B cell (primary cell): ENCODE data around the gene CRTC1. TPM values are rescaled to one million over a fixed set of nuclear protein-coding genes. Genes with fewer than 3 reads are reported as not detected.

Experiments
- ATAC-seq: fragments of 200-7000 bp; cut with Tn5 transposase; one replicate; pipeline ENCODE4 v1.10.0; 2021; ENCODE audit warnings: low read depth, mild to moderate bottlenecking, moderate number of reproducible peaks, moderate library complexity
- CTCF ChIA-PET: fragments of 350-600 bp; sonication (Branson Sonifier 250); formaldehyde crosslinking; loops from one replicate; lab custom pipeline; 2021; ENCODE audit warnings: antibody characterized with exemption, inconsistent platforms; lab: Charles Lee
- POLR2A ChIA-PET: fragments of 350-600 bp; sonication (Branson Sonifier 250); formaldehyde crosslinking; loops from one replicate; lab custom pipeline; 2021; ENCODE audit warnings: antibody characterized with exemption; lab: Charles Lee
- DNase-seq: peaks from one replicate; pipeline ENCODE4 v3.0.0; 2013
- H2AFZ ChIP-seq: 2 replicates; pipeline ENCODE4 v1.6.1; 2012; ENCODE audit warnings: mild to moderate bottlenecking, low read depth, low read length; ENCODE audit not compliant: insufficient read depth, poor library complexity, severe bottlenecking
- H3K27ac ChIP-seq, 2 donors: 1 replicate in 1 of 2; 2 replicates in 1 of 2; pipeline ENCODE4 v1.5.1; 2012 to 2013; ENCODE audit warnings: low read length in 2 of 2, mild to moderate bottlenecking in 2 of 2, moderate library complexity in 1 of 2
- H3K27me3 ChIP-seq, 4 experiments: fragments of 200-600 bp in 1 of 4; sonication (generic) in 1 of 4; replicated peaks in 1 of 4; 1 replicate in 2 of 4; 2 replicates in 2 of 4; pipeline versions ENCODE4 v1.6.1 to v1.7.0; 2013 to 2016; ENCODE audit warnings: low read length in 3 of 4, mild to moderate bottlenecking in 2 of 4, mixed read lengths in 1 of 4, moderate library complexity in 1 of 4; ENCODE audit not compliant: insufficient read depth in 4 of 4, control insufficient read depth in 3 of 4; ENCODE audit errors: control extremely low read depth in 1 of 4
- H3K36me3 ChIP-seq, 2 experiments: replicated peaks in 1 of 2; 1 replicate in 1 of 2; 2 replicates in 1 of 2; pipeline versions ENCODE4 v1.6.1 to v1.7.1; 2013; ENCODE audit warnings: low read length in 1 of 2; ENCODE audit not compliant: insufficient read depth in 2 of 2, control insufficient read depth in 1 of 2; ENCODE audit errors: control extremely low read depth in 1 of 2, extremely low read depth in 1 of 2
- H3K4me1 ChIP-seq, 2 donors: fragments of 200-600 bp in 1 of 2; sonication (generic) in 1 of 2; 1 replicate in 1 of 2; 2 replicates in 1 of 2; pipeline versions ENCODE4 v1.5.1 to v1.6.1; 2013 to 2017; ENCODE audit warnings: low read length in 2 of 2; ENCODE audit not compliant: control insufficient read depth in 2 of 2, insufficient read depth in 2 of 2
- H3K4me2 ChIP-seq: replicated peaks from 2 replicates; pipeline ENCODE3; 2012; ENCODE audit warnings: mild to moderate bottlenecking, low read depth, low read length; ENCODE audit not compliant: poor library complexity, severe bottlenecking
- H3K4me3 ChIP-seq, 5 experiments: fragments of 200-600 bp in 1 of 5; sonication (generic) in 1 of 5; 1 replicate in 3 of 5; 2 replicates in 2 of 5; pipeline versions ENCODE4 v1.5.1 to v1.7.0; 2011 to 2016; ENCODE audit warnings: low read length in 4 of 5, mild to moderate bottlenecking in 4 of 5, low read depth in 2 of 5, control low read depth in 1 of 5, moderate library complexity in 1 of 5; ENCODE audit not compliant: insufficient read depth in 1 of 5; ENCODE audit errors: control extremely low read depth in 1 of 5, extremely low read depth in 1 of 5
- H3K79me2 ChIP-seq: fragments of 200-600 bp; sonication (generic); one replicate; pipeline ENCODE4 v1.6.0; 2016; ENCODE audit warnings: low read length; ENCODE audit not compliant: control insufficient read depth, insufficient read depth
- H3K9ac ChIP-seq: fragments of 200-600 bp; sonication (generic); 2 replicates; pipeline ENCODE4 v1.6.1; 2017; ENCODE audit warnings: mild to moderate bottlenecking, low read length, moderate library complexity
- H3K9me3 ChIP-seq, 3 donors: one replicate each; pipeline versions ENCODE4 v1.6.1 to v1.7.1; 2013; ENCODE audit warnings: low read length in 2 of 3; ENCODE audit not compliant: control insufficient read depth in 2 of 3, insufficient read depth in 1 of 3; ENCODE audit errors: control extremely low read depth in 1 of 3
- H4K20me1 ChIP-seq: 2 replicates; pipeline ENCODE4 v1.6.0; 2012; ENCODE audit warnings: mild to moderate bottlenecking, low read length; ENCODE audit not compliant: insufficient read depth, control insufficient read depth, poor library complexity, severe bottlenecking
- H3K27ac Mint-ChIP-seq: one replicate; pipeline ENCODE4 v1.8.0; 2021; ENCODE audit warnings: mixed read lengths
- H3K27me3 Mint-ChIP-seq: one replicate; pipeline ENCODE4 v1.8.0; 2021; ENCODE audit warnings: mixed read lengths
- H3K4me1 Mint-ChIP-seq: one replicate; pipeline ENCODE4 v1.8.0; 2021; ENCODE audit warnings: mixed read lengths
- H3K4me3 Mint-ChIP-seq: one replicate; pipeline ENCODE4 v1.8.0; 2021; ENCODE audit warnings: mixed read lengths
- H3K9me3 Mint-ChIP-seq: one replicate; pipeline ENCODE4 v1.8.0; 2022; ENCODE audit warnings: mixed read lengths; ENCODE audit not compliant: insufficient read depth
- EZH2 ChIP-seq: IDR thresholded peaks from 2 replicates; pipeline ENCODE4 v1.6.1; 2012; ENCODE audit warnings: borderline replicate concordance, low read depth, mild to moderate bottlenecking, moderate library complexity, low read length; ENCODE audit not compliant: insufficient read depth, poor library complexity, severe bottlenecking
- WGBS: methylation state at CpG from one replicate; pipeline ENCODE4 v1.1.5; 2013; ENCODE audit warnings: missing lambda C conversion rate; ENCODE audit not compliant: insufficient coverage; 5-methylcytosine and 5-hydroxymethylcytosine counted together
- intact Hi-C: fragments of 100-400 bp; cut with micrococcal nuclease; formaldehyde crosslinking; loops from one replicate; pipeline ENCODE4 v1.10.0; 2022
- polyA plus RNA-seq: library from polyadenylated mRNA; depleted of rRNA; stranded (reverse); fragments of >200 nt; gene quantifications from 2 replicates; pipeline ENCODE4 v1.2.3, GENCODE V29; 2012
- total RNA-seq, 2 donors: library from RNA; stranded (reverse); fragments of 120-200 nt in 1 of 2; gene quantifications; 1 replicate in 1 of 2; 2 replicates in 1 of 2; pipeline versions ENCODE4 v1.2.3 to v1.2.4, GENCODE V29; 2013 to 2022
- TF ChIP-seq, protein P1 (sequence below): fragments of 200-600 bp; IDR thresholded peaks from one replicate; pipeline ENCODE4 v1.8.0; 2022; ENCODE audit warnings: antibody characterized with exemption, mild to moderate bottlenecking

Gene CRTC1
- total and polyA plus RNA-seq, 2 donors (not counting 1 experiment from before 2014, with no cell fraction given) = 15.9 to 30.1 TPM

DNA sequence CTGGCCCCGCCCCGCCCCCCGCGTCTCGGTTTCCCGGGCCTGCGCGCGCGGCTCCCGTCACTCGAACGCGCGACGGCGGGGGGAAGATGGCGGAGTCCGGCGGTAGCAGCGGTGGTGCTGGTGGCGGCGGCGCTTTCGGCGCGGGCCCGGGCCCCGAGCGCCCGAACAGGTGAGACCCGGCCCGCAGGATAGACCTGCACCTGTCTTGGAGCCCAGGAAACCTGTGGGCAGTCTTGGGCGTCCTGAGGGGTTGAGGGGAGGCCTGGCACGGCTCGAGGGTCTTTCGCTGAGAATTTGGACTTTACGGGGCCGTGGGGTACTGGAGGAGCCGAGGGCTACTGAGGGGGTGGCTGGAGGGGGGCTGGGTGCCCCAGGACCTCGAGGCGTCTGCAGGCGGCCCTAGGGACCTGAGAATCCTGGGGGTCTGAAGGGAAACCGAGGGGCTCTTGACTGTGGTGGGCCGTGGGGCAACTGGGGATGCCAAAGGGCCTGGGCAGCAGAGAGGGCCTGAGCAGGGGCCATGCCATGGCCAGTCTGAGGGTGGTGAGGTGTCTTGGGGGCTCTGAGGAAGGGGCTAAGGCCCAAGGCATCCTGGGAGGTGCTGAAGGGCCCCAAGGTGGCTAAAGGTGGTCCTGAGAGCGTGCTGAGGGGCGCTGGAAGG, 46.4 kb upstream of the CRTC1 start, which contains the start of gene KLHL26:
Gene KLHL26 (plus strand): TSS at position 60 of the 661 bp plus-strand sequence. CDS start 27 bp downstream, at position 87.
- peaks cover 0 to 6% (median 0%) of the 10 kb centered on the region in 3 donors for H3K9me3 ChIP-seq
- no peaks in the 10 kb centered on the region for H3K36me3 ChIP-seq
- intact Hi-C loops = loop anchor here (1.0 to 5.0 kb wide), 8 partner anchors 46 to 426 kb away; partner anchors contain the start of genes ARMC6, CRTC1, ELL and SLC25A42
- Mint-ChIP-seq H3K4me1 (peaks cover 25% of the 10 kb centered on the region), H3K27me3 (peaks cover 3% of the 10 kb centered on the region), H3K27ac (peak within 1 kb of the TSS; percentile 95), H3K9me3 (no peaks in the 10 kb centered on the region), H3K4me3 (peak within 1 kb of the TSS; percentile 95)
- ChIA-PET POLR2A (no interaction called here), CTCF (interaction anchor here (2.0 kb wide), 1 partner anchor 48 kb away, joined by 4 read pairs; the partner anchor contains the start of gene REX1BD)
- H2AFZ ChIP-seq = peak within 1 kb of the TSS; percentile 97
- H4K20me1 ChIP-seq = no peaks in the 10 kb centered on the region
- H3K4me2 ChIP-seq = peak within 1 kb of the TSS; percentile 91
- peak within 1 kb of the TSS; percentile 82 to 84 for H3K27ac ChIP-seq
- H3K79me2 ChIP-seq = peaks cover 18% of the 10 kb centered on the region
- H3K9ac ChIP-seq = peak within 1 kb of the TSS; percentile 93
- H3K27me3 ChIP-seq = no peaks in the 10 kb centered on the region
- ATAC-seq = no peak
- DNase-seq = no peak
- peak within 1 kb of the TSS; percentile 28 to 95 (median 81) for H3K4me3 ChIP-seq
- peaks cover 12 to 27% of the 10 kb centered on the region in 2 donors for H3K4me1 ChIP-seq
- TF ChIP-seq EZH2 = no peak
- TF ChIP-seq, protein P1, sequence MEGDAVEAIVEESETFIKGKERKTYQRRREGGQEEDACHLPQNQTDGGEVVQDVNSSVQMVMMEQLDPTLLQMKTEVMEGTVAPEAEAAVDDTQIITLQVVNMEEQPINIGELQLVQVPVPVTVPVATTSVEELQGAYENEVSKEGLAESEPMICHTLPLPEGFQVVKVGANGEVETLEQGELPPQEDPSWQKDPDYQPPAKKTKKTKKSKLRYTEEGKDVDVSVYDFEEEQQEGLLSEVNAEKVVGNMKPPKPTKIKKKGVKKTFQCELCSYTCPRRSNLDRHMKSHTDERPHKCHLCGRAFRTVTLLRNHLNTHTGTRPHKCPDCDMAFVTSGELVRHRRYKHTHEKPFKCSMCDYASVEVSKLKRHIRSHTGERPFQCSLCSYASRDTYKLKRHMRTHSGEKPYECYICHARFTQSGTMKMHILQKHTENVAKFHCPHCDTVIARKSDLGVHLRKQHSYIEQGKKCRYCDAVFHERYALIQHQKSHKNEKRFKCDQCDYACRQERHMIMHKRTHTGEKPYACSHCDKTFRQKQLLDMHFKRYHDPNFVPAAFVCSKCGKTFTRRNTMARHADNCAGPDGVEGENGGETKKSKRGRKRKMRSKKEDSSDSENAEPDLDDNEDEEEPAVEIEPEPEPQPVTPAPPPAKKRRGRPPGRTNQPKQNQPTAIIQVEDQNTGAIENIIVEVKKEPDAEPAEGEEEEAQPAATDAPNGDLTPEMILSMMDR = no peak
- WGBS = 2% methylated on average over 43 of the region's 47 CpGs
